ENCODE data around the gene CHST13. TPM values are rescaled to one million over a fixed set of nuclear protein-coding genes. Genes with fewer than 3 reads are reported as not detected.

CHST13 gene
- total and polyA plus RNA-seq, 12 donors: 0.22 to 3.0 (median 0.67) TPM; not detected in 1

- intact Hi-C loops (cut with DNase I): no loop called here
- TF ChIP-seq CTCF (IDR thresholded peaks at IDR 0.05): no peak
- no peak for TF ChIP-seq POLR2A (IDR thresholded peaks at IDR 0.05)
- H3K27me3 ChIP-seq: peaks cover 22% of the 10 kb centered on the region
- 82 to 95% (median 91%) methylated on average over 2 of the region's 2 CpGs for whole genome bisulfite sequencing, 4 donors
- H3K4me1 ChIP-seq (replicated peaks in 1 of 2): no peaks in the 10 kb centered on the region
- no peak overlapping the region for H3K27ac ChIP-seq
- H3K36me3 ChIP-seq (replicated peaks in 1 of 2): no peaks in the 10 kb centered on the region
- no peaks in the 10 kb centered on the region for H3K9me3 ChIP-seq (replicated peaks in 1 of 3)
- no peak overlapping the region for H3K4me3 ChIP-seq
- DNase-seq: peak in 4 of 7 donors; percentile 3 to 21 (median 14)
Observed at GRCh38 chr3:126543457-126544061, 19.6 kb downstream of the CHST13 start.

GRCh38 chr3:126544596-126545281 is 20.8 kb downstream of the CHST13 start:
- no peak overlapping the region for H3K4me3 ChIP-seq
- intact Hi-C loops (cut with DNase I): no loop called here
- H3K27ac ChIP-seq: no peak overlapping the region
- no peaks in the 10 kb centered on the region for H3K4me1 ChIP-seq (replicated peaks in 1 of 2)
- peak in 4 of 7 donors; percentile 13 to 47 (median 20) for DNase-seq
- WGBS, 4 donors: 61 to 85% (median 72%) methylated on average over 3 to 7 of the region's 7 CpGs
- TF ChIP-seq POLR2A (IDR thresholded peaks at IDR 0.05) (no peak), CTCF (IDR thresholded peaks at IDR 0.05) (no peak)
- no peaks in the 10 kb centered on the region for H3K9me3 ChIP-seq (replicated peaks in 1 of 3)
- peaks cover 22% of the 10 kb centered on the region for H3K27me3 ChIP-seq
- H3K36me3 ChIP-seq (replicated peaks in 1 of 2): no peaks in the 10 kb centered on the region

- H3K9me3 ChIP-seq (replicated peaks in 1 of 3): no peaks in the 10 kb centered on the region
- no peak overlapping the region for H3K27ac ChIP-seq
- peak in 4 of 7 donors; percentile 6 to 14 (median 10) for DNase-seq
- no peaks in the 10 kb centered on the region for H3K4me1 ChIP-seq (replicated peaks in 1 of 2)
- 76 to 92% (median 85%) methylated on average over 3 to 5 of the region's 5 CpGs for WGBS, 4 donors
- TF ChIP-seq POLR2A (IDR thresholded peaks at IDR 0.05): no peak
- TF ChIP-seq CTCF (IDR thresholded peaks at IDR 0.05): no peak
- intact Hi-C loops (cut with DNase I): no loop called here
- no peak overlapping the region for H3K4me3 ChIP-seq
- peaks cover 22% of the 10 kb centered on the region for H3K27me3 ChIP-seq
- H3K36me3 ChIP-seq (replicated peaks in 1 of 2): no peaks in the 10 kb centered on the region
Observed at GRCh38 chr3:126545544-126545943, 21.6 kb downstream of the CHST13 start.

- no peaks in the 10 kb centered on the region for H3K9me3 ChIP-seq (replicated peaks in 1 of 3)
- 80 to 95% (median 90%) methylated on average over 6 of the region's 6 CpGs for WGBS, 4 donors
- DNase-seq: peak in 4 of 7 donors; percentile 2 to 40 (median 10)
Observed at GRCh38 chr3:126546013-126546412, 22.1 kb downstream of the CHST13 start.

More at GRCh38 chr3:126546013-126546412, 22.1 kb downstream of the CHST13 start:
- Histone ChIP-seq H3K27me3 (peaks cover 22% of the 10 kb centered on the region), H3K27ac (no peak overlapping the region), H3K4me3 (no peak overlapping the region), H3K4me1 (replicated peaks in 1 of 2) (no peaks in the 10 kb centered on the region), H3K36me3 (replicated peaks in 1 of 2) (no peaks in the 10 kb centered on the region)
- intact Hi-C loops (cut with DNase I): no loop called here
- no peak for TF ChIP-seq POLR2A (IDR thresholded peaks at IDR 0.05)
- no peak for TF ChIP-seq CTCF (IDR thresholded peaks at IDR 0.05)

Data from adrenal gland (tissue), 12 donors.